HG02678 (cell line): Measurements from ENCODE around the gene DNAH3.

ENCODE experiments used
- ATAC-seq: cut with Tn5 transposase; IDR thresholded peaks from one replicate; pipeline ENCODE4 v1.9.1; 2021; ENCODE audit warnings: mild to moderate bottlenecking, moderate library complexity; ENCODE audit not compliant: unreplicated experiment

Gene DNAH3

GRCh38 chr16:20916289-20916688 is 234.4 kb downstream of the DNAH3 start:
- ATAC-seq: no peak

DNA sequence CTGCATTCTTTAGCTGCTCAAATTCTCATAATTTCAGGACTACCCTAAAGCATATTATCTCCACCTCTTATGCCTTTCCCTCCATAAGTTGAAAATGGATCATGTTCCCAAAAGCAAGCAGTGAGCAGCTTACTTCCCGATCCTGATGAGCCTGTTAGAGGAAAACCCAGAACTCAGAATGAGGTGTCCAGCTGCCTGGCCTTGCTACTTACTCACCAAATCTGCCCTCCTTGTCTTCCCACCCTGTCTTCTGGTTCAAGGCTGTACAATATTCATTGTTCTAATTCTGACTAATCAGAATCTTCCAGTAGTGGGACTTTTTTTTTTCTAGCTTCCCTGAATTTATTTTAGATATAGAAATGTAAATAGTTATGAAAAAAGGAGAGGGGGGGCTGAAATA is 239.3 kb downstream of the DNAH3 start:
- no peak for ATAC-seq

DNA sequence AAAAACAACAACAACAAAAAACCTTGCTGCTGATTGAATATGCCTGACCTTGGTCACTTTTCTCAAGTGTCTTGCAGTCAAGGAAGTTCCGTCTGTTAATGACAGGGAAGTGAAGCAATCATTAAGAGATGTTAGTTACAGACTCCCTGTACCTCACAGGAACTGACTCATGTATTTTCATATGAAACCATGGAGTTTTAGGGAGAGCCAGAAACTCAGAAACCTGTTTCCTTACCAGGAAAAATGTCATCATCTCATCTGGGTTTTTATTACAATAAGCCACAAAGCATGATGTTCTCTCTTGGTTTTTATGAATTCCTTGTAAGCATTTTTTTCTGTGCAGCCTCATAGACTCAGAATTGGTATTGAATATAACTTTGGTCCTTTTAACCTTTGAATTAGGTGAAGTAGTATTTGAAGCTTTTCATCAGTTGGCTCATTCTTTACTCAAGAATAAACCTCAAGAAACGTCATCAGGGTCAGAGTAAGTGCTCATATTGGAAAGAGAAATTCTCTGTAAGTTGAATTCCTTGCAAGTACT is 239.8 kb downstream of the DNAH3 start:
- no peak for ATAC-seq

DNA sequence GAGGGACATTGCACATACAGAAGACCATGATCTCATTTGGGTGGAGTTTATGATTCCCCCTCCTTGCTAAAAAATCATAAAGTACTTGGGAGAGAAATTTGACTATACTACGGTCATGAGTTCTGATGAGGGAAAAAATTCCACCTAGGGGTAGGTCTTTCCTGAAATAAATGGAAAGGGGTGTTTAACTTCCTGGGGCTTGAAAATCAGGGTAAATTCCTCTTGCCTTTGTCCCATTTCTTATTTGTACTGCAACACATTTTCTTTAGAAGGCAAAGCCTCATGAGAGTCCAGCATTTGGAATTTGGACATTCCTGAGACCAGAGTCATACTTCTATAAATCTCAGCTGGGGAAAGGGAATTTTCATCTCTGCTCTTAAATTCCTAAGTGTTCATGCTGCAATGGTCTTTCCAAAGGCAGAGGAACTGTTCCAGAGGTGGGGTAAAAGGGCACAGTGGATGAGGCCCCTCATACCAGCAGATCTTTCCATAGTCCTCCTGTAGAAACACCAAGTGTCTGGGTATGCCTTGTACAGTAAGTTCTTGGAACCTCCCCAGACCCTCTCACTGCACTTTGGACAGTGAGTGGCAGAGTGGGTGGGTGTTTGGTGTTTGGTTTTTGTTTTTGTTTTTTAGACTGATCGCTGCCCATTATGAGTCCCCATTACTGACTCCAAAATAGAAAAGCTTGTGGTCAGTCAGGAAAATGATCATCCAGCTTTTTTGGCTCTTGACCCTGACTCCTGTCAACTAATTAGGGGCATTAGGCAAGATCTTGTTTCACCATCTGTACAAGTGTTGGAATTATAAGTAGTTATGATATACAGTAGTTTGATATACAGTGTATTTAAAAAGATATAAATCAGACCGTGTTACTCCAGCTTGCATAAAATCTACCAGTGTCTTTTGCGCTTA is 244.0 kb downstream of the DNAH3 start:
- ATAC-seq: no peak

DNA sequence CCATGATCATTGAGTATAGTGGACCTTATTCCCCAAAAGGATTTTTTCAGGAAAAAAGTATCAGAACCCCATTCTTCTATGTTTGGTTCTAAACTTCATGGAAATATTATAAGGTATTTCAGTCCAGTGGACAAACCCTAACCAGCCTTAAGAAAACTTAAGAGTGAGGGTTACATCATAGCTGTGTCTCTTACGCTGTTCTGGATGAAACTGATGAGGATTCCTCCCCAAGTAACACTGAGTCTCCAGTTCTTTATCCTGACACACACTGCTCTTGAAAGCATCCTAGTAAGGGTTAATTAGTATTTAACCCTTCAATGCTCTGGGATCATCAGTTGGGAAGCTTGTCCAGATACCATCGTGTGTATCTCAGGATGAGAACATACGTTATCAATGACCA is 245.1 kb downstream of the DNAH3 start:
- ATAC-seq: no peak

DNA sequence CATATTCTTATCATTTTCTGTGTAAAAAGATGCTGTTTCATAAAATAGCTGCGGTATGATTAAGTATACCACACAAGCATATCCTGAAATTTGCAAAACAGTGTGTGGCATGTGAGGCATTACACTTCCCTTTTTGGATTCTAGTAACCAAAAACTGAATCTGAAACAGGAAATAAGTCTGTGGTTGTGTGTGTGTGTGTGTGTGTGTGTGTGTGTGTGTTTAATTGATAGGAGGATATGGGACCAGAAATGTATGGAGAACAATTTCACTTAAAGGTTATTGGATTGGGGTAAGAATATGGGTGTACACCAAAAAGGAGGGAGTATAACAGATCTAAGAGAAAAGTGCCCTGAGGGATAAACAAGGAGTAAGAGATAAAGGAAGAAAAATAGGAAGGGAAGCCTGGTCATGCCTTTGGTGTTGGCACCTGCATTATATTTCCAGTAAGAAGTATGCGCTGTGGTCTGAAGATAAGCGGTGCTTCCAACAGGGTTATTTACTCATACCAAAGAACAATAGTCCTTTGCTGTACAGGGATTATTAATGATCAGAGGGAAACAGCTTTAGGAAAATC is 246.1 kb downstream of the DNAH3 start:
- no peak for ATAC-seq

- no peak for ATAC-seq
Observed at GRCh38 chr16:20903899-20904506, 246.6 kb downstream of the DNAH3 start.

GRCh38 chr16:20903116-20903898 is 247.3 kb downstream of the DNAH3 start:
- no peak for ATAC-seq

- ATAC-seq: no peak
Observed at GRCh38 chr16:20902426-20902825, 248.2 kb downstream of the DNAH3 start.

DNA sequence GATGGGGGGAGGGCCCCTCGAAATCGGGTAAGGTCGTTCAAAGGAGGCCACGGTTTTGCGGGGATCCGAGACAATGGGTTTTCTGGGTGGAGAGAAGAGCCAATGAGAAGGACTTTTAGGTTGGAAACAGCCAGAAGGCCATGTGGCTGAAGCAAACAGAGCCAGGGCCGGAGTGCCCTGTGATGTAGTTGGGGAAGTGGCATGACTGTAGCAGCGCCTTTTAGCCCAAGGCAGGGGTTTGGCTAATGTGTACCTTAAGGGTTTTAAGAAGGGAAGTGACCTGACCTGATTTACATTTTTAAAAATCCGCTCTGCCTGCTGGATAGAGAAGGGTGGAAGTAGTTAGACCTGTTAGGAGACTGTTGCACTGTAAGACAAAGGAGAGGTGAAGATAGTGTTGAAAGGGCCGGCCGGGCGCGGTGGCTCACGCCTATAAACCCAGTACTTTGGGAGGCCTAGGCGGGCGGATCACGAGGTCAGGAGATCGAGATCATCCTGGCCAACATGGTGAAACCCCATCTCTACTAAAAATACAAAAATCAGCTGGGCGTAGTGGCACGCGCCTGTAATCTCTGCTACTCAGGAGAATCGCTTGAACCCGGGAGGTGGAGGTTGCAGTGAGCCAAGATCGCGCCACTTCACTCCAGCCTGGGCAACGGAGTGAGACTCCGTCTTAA is 249.1 kb downstream of the DNAH3 start:
- ATAC-seq: no peak

GRCh38 chr16:20901068-20901435 is 249.6 kb downstream of the DNAH3 start:
- no peak for ATAC-seq

GRCh38 chr16:20900299-20901067 is 250.2 kb downstream of the DNAH3 start, which contains the start of the genes DCUN1D3 and LYRM1:
Gene DCUN1D3 (minus strand): TSS chr16:20900358. CDS start chr16:20862538, 37,820 bp downstream.
Gene LYRM1 (plus strand): TSS chr16:20900771. CDS start chr16:20915556, 14,785 bp downstream.
- peak; percentile 76 for ATAC-seq

DNA sequence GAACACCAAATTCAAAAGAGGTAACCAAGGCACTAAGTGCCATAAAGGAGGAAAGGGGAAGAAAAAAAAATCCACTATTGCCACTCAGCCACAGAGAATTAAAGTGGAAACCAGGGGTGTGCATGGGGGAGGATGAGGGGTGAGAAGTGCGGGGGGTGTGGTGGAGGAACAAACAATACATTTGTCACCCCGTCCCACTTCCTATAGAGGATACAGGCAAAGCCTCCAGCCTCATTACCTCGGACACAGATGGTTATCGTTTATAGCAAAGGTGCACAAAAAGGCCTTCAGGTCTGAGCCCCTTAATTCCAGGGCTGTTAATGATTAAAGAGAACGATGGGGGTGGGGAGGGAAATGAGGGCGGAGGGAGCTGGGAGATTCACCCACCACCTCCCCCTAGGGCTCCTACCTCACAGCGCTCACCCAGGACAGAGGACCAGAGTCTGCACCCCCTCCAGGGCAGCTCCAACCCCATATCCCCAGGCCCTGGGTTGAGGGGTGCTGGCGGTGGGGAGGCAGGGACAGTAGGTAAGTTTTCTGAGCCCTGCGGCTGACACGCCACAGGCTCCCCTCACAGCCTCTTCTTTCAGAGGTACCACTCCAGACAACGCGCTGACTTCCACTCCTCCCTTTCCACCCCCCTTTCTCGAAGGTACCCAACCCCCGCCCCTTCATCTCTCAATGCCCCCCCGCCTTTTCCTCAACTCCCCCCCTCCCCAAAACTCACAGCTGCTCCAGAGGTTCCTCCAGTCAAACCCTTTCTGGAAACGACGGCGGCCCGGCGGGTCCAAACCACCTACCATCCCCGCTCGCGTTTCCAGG is 251.0 kb downstream of the DNAH3 start:
- ATAC-seq: no peak

DNA sequence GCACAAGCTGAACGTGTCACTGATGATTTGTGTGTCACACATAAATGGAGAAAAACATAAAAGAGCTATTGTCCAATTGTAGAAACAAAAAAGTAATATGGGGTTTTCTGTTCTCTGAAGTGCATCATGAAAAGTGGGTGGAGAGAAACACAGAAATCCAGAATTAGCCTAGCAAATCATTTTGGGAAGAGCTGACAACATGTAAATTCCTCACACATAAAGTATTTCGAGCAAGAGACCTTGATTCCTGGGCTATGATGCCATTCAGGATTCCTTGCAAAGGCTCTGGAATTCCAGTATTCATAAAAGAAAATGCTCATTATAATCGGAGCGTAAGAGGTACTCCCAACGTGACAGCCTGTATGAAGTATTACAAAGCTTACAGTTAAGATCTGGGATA is 251.6 kb downstream of the DNAH3 start:
- ATAC-seq: no peak

DNA sequence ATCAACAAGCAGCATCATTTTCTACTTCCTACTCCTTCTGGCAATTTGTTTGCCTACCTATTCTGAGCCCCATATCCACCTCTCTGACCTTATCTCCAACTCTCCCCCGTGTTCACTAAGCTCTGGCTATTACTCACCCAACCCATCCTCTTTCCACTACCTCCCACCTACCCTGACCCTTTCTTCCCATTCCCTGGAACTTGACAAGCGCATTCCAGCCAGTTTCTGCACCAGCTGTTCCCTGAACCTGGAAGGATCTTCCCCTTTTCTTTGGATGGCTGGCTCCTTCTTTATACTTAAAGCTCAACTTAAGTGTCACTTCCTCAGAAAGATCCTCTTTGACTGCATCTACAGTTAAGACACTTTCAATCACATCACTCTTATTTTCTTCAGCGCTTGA is 252.7 kb downstream of the DNAH3 start:
- no peak for ATAC-seq

DNA sequence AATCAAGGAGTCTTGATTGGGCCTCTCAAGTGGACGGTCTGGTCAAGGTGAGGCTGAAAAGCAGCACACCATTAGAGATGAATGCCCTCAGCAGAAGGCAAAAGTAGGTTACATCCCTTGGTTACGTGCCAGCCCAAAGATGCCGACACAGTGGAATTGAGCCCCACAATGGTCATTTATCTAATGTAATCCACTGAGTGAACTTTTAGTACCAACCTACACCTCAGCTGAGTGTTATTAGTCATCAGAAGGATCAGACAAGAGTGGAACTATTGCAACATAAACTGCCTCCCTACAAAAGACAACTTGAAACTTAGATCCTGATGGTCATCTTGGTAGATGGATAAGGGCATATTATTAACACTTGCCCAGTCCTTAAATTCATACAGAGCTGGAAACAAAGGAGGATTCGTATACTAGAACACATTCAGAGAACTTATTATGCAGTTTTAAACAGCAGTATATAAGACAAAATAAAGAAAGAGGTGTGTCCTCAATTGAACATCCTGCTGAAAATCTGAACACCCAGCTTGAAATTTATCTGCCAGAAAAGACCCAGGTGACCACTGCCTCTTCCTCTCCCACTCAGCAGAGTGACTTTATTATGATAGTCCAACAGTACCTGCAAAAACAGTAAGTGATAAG is 253.3 kb downstream of the DNAH3 start:
- no peak for ATAC-seq

DNA sequence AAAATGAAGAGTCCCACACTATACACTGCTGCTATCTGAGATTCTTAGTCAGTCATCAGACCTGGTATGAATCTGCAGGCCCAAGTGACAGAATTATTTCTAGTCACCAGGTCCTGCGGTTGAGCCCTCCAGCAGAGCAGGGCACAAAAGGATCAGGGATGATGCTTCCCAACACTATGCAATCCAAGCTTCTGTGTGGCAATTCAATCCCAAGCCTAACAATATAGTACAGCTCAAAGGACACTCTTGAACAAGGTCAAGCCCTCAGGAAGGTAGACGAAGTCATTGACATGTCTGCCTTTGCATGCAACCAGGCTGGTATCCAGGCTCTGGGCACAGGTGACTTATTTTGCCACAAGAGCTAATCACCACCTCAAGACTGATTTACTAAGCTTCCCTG is 256.3 kb downstream of the DNAH3 start:
- no peak for ATAC-seq

GRCh38 chr16:20889625-20890275 is 260.9 kb downstream of the DNAH3 start:
- no peak for ATAC-seq
